GM19468 (cell line): ENCODE results near the gene PPP4R1.

ENCODE experiments used
- ATAC-seq: cut with Tn5 transposase; IDR thresholded peaks from one replicate; pipeline ENCODE4 v1.9.1; 2021; ENCODE audit warnings: mild to moderate bottlenecking, moderate library complexity, moderate number of reproducible peaks; ENCODE audit not compliant: unreplicated experiment; ENCODE audit errors: extremely low read depth

The PPP4R1 gene

DNA sequence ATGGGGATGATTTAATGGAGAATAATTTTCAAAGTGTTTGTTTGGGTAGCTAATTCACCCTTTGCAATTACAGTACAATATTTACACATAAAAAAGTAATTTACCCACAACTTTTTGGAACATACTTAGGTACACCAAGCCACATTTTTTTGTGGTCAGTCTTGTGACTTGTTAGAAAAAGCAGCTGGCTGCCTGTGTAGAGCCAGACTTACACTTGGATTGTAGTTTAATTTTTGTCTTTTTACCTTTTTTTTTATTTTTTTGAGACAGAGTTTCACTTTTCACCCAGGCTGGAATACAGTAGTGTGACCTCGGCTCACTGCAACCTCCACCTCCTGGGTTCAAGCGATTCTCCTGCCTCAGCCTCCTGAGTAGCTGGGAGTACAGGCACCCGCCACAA is 93.7 kb downstream of the PPP4R1 start:
- ATAC-seq, result no peak

DNA sequence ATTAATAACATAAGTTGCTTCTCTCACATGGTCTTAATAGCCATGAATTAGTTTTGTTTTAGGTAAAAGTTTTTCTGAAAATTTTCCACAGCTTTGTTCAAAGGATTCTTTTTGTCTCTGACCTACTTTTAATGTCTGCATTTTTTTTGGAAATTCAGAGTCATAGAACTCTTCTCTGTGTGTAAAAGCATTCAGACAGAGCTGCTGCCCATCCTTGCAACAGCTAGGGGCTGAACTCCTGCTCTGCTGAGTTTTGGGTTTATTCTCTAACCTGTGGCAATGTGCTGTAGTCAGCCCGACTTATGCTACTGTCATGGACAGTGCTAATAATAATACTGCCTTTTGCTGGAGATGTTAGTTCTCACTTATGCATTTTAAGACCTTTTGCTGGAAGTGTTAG is 95.0 kb downstream of the PPP4R1 start:
- ATAC-seq, result no peak

DNA sequence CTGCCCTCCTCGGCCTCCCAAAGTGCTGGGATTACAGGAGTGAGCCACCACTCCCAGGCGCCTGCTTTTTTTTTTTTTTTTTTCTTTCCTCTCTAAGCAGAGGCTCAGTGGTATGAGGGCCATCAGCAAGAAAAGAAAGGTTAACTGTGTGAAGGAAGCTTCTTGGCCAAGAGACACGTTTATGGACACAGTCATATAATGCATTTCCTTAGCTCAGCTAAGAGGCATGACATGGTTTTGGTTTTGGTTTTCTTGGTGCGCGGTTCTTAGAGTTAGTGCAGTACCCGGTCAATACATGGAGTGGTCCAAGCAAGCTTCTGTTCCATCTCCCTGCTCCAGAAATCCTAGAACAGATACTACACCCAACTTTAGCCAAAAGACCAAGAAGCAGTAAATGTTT is 96.5 kb downstream of the PPP4R1 start:
- ATAC-seq, result no peak

DNA sequence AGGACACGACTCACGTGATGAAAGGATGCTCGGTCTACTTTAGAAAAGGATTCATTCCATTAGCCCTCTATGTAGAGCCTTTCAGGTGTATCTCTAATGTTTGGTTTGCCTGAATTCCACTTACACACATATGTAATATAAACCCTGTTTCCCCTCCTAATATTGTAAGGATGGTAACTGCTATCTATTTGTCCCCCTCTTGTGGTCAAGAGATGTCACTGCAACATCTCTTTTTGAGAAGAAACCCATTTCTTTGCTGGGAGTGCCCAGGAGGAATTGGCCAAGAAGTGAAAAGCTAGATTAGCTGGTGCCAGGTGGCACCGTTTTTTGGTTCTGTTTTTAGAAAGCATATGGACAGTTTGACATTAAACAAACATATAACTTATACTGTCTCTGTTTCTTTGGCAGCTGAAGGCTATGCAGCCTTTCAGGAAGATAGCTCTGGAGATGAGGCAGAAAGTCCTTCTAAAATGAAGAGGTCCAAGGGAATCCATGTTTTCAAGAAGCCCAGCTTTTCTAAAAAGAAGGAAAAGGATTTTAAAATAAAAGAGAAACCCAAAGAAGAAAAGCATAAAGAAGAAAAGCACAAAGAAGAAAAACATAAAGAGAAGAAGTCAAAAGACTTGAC is 97.8 kb downstream of the PPP4R1 start:
- no peak for ATAC-seq

DNA sequence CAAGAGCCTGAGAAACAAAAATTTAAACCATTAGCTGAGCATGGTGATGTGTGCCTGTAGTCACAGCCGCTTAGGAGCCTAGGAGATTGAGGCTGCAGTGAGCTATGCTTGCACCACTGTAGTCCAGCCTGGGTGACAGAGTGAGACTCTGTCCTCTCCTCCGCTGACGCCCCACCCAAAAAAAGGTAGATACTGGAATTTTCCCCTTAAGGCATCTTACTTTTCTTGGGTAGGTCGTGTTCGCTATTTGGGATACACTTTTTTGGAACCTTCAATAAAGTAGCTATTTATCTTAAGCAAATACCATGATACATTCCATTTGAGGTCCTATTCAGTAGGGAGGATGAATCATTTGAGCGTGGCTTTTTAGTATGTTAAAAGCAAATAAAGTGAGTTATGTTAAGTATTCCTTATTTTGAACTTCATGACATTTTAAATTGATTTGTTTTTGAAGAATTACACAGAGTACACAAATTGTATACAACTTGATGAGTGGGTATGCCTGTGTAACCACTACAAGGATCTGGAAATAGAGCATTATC is 100.3 kb downstream of the PPP4R1 start:
- ATAC-seq, result no peak

DNA sequence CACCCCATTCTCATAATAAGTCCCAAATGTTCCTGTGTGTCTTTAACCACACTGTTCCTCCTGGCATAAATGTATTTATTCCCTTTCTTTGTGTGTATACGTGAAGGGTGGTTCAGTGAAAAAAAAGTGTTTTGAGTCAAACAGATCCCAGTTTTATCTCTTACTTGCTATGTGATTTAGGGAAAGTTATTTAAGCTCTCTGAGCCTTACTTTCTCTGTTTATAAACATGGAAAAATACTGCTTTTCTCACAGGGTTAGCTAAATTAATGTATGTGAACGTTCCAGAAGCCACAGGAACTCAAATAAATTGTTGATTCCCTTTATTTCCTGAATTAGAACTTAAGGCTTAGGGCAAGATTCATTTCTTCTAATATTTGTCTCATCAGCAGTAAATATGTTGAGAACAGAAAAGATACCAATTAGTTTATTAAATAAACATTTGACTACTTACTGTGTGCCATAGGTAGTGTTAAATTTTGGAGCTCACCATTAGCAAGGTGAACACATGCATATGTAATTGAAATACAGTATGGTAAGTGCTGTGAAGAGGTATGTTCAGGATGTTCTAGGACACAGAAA is 105.8 kb downstream of the PPP4R1 start:
- no peak for ATAC-seq

DNA sequence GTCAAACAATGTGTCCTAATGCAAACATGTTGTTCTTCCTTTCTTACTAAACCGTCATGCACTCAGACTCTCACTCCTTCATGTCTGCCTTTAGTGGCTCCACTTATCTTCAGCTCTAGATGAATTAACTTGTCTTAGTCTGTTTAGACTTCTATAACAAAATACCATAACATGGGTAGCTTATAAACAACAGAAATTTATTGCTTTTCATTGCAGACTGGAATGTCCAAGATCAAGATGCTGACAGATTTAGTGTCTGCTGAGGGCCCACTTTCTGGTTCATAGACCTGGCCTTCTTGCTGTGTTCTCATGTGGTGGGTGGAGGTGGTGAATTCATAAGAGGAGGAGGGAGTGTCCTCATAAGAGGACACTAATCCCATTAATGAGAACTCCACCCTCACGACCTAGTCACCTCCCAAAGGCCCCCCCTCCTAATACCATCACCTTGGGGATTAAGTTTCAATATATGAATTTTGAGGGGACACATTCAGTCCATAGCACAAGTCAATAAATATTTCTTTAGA is 106.7 kb downstream of the PPP4R1 start:
- ATAC-seq, result no peak

DNA sequence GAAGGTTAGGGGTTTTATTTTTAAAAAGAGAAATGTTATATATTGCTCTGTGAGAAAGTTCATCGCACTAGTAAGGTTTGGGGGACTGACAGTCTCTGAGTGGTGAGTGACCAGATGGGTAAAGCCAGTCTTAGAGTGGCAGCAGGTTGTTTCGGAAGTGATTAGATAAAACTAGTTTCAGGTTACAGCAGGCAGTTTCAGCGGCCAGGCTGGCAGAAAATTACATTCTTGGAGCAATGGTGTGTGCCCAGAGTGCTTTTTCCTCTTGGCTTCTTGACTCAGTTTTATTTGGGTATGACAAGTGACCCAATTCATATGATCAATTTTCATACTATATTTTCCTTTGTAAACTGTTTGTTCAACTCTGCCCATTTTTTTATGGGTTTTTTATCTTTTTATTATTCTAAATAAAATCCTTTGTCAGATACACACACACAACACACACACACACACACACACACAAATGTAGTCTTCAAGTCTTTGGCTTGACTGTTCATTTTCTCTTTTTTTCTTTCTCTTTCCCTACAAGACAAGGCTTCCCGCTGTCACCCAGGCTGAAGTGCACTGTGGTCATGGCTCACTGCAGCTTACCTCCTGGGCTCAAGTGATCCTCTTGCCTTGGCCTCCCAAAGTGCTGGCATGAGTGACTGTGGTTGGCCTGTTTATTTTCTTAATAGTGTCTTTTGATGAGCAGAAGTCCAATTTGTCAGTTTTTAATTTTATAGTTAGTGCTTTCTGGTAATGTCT is 108.1 kb downstream of the PPP4R1 start:
- no peak for ATAC-seq
